ENCODE data around the gene CHMP2B.

CHMP2B gene, protein sequence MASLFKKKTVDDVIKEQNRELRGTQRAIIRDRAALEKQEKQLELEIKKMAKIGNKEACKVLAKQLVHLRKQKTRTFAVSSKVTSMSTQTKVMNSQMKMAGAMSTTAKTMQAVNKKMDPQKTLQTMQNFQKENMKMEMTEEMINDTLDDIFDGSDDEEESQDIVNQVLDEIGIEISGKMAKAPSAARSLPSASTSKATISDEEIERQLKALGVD

GRCh38 chr3:87227104-87227834, at the start of gene CHMP2B:
CHMP2B (plus strand) TSS chr3:87227309; CDS start chr3:87227523, 214 bp downstream.
- DNase-seq = peak; percentile 92

GRCh38 chr3:87179642-87180041, 47.5 kb upstream of the CHMP2B start:
- no peak for DNase-seq

- DNase-seq = no peak
Observed at GRCh38 chr3:87181551-87181950, 45.6 kb upstream of the CHMP2B start.

GRCh38 chr3:87182023-87182422, 45.1 kb upstream of the CHMP2B start:
- DNase-seq = no peak

- DNase-seq = no peak
Observed at GRCh38 chr3:87186608-87187159, 40.4 kb upstream of the CHMP2B start.

DNA sequence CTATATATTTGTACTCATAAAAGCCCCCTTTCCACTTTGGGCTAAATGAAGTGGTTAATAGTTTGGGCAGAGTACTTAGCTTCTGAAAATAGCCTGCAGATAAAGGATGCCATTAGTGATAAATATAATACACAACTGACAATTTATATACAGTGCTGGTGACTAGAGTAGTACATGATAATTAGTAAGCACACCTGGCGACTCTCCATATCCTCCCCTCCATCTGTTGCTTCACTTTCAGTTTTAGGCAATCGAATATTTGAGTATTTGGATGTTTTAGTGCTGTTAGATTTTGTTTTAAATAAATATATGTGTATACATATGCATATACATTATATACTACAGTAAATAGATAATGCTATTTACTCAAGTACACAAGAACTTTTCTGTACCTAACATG, 35.9 kb upstream of the CHMP2B start:
- no peak for DNase-seq

DNA sequence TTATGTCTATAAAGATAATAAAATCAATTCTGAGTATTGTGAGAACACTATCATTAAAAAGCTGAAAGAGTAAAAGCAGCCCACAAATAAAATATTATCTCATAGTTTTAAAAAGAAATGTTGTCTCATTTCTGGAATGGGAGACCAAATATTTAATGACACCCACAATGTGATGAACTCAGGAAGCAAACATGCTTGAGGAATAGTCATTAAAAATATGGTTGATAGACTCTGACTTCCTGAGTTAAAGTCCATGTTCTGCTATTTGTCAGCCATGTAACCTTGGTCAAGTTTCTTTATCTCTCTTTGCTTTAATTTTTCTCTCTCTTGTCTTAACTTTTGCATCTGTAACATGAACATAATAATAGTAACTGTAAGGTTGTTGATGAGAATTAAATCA, 35.5 kb upstream of the CHMP2B start:
- no peak for DNase-seq

DNA sequence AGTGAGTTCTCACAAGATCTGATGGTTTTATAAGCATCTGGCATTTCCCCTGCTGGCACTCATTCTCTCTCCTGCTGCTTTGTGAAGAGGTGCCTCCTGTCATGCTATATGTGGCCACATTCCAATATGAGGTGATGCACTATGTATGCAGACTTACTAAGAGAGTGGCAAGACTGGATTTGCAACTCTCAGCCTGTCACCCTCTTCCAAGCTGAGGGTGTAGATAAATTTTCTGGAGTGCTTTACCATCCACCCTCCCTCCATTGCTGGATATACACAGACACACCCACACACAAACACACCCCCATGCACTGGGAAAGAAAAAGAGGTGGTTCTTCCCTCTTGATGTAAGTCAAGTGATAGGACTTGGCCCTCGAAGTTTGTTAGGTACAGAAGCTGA, 30.2 kb upstream of the CHMP2B start:
- DNase-seq = no peak

DNA sequence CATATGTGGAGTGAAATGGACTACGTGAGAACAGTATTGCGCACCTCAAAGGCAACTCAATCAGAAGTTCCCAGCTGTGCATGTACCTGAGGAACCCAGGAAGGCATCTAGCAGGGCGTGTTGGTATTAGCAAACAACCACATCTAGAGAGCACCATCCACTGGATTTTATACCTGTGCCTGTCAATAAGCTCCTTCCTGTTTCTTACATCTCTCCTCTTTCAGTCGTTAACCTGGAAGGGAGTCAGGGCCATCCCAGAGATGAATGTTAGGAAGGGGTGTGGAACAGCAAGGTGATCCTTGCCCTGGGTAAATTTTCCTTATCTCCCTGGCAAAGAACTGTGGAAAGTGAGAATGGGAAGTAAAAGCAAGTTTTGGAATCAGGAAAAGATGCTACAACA, 29.6 kb upstream of the CHMP2B start:
- no peak for DNase-seq

- DNase-seq = no peak
Observed at GRCh38 chr3:87198774-87199173, 28.3 kb upstream of the CHMP2B start.

- no peak for DNase-seq
Observed at GRCh38 chr3:87199628-87200027, 27.5 kb upstream of the CHMP2B start.

DNA sequence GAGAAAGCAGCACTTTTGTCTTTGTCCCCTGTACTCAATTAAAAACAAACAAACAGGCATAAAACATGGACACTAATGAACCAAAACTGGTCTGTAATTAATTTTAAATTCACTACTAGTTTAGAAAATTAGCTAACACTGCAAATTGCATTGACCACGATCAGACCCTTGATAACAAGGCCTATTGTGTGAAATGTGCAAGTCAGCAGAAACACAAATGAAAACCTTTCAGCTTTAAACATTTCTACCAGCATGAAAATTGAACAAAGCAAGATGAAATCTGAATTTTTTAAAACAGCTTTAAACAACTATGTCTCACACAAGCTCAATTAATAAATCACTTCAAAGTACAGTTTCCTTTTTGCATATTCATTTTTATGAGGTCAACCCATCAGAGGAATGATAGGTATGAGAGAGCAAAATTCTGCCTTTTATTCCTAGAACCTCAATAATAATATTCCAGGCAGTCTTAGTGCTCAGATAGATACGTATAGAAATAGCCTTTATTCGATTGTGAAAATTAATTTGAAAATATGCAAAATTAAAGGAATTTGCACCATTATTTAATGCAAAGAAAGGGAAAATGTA, 27.0 kb upstream of the CHMP2B start:
- DNase-seq = no peak

DNA sequence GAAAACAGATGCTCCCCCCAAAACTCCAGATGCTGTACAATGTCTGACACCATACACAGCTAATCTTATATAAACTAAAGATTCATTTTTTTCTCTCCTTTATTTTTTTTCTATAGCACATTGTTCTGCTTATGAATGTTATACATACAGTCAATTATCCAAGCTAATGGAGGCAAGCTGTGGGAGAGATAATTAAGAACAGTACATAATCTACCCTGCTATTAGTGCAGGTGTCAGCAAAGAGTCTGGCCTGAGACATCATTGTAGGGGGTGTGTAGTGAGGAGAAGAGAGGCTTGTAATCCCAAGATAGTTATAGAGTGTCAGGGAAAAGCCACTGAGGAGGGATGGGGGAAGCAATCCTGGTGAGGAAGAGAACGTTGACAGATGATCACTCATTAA, 25.4 kb upstream of the CHMP2B start:
- DNase-seq = no peak

GRCh38 chr3:87203809-87204208, 23.3 kb upstream of the CHMP2B start:
- no peak for DNase-seq

- no peak for DNase-seq
Observed at GRCh38 chr3:87206070-87206469, 21.0 kb upstream of the CHMP2B start.

- DNase-seq = no peak
Observed at GRCh38 chr3:87206635-87207034, 20.5 kb upstream of the CHMP2B start.

DNA sequence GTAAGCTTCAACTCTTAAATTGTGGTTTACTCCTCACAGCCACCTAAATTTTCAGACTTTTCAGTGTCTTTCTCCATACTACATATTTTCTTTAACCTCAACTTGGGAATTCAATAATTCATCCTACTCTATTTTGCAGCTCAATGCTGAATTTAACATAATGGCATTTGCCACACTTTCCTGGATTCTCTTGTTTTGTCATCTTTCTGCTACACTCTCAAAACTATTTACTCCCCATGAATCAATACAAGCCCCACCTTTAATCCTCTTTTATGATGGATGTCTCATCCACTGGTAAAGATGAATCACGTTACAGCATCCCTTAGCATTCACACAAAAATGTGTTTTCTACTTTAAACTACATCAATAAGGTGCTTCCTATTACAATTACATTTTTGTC, 19.6 kb upstream of the CHMP2B start:
- no peak for DNase-seq

GRCh38 chr3:87209111-87209510, 18.0 kb upstream of the CHMP2B start:
- no peak for DNase-seq

DNA sequence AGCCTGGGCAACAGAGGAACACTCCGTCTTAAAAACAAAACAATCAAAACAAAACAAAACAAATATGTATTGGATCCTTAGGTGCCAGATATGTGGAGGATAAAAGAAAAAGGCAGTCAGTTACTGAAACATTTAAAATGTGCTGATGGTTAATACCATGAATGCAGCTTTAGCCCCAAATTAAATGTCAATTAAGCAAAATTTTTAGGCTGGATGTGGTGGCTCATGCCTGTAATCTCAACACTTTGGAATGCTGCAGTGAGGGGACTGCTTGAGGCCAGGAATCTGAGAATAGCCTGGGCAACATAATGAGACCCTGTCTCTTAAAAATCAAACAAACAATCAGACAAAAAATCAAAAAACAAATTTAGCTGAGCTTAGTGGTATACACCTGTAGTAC, 8.5 kb upstream of the CHMP2B start:
- DNase-seq = no peak

DNA sequence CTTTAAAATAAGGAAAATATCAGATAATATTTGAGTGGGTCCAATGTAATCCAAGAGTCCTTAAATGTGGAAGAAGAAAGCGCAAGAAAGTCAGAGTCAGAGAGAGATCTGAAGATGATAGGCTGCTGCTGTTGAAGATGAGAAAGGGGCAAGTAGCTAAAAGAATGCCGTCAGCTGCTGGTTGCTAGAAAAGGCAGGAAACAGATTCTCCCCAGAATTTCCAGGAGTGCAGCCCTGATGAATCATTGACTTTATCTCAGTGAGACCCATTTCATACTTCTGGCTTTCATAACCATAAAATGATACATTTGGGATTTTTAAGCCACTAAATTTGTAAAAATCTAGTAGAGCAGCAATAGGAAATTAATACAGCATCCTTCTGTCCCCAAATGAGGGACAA, 7.5 kb upstream of the CHMP2B start:
- no peak for DNase-seq

DNA sequence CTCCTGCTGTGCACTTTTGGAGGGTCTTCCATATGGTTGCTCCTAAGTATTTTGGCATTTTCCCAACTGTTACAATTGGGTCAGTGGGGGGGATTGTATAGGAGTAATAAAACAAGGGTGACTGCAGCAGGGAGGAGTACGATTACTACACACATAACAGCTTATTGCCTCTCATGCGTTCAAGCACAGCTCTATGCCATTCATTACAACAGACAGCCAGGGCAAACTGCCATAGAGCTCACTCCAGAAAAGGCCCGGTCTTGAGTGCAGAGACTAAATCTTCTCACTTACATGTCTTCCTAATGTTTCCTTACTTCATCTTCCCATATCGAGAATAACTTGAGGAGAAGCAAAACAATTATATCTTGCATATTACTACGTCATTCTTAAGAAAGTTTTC, 1.4 kb upstream of the CHMP2B start:
- DNase-seq = no peak

DNA sequence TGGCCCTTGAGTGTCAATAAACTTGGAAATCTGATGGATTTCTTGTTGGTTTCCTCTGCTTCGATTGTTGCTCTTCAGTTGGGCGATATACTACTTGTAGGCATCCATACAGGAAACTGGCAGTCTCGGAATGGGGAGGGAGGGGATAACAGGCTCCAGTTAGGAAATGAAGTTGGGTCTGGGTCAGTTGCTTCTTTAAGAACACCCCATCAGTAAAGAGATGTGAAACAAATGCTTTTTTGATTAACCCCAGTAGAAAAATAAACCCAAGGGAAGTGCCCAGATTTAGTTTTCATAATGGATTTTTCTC, 681 bp downstream of the CHMP2B start:
- DNase-seq = no peak

DNA sequence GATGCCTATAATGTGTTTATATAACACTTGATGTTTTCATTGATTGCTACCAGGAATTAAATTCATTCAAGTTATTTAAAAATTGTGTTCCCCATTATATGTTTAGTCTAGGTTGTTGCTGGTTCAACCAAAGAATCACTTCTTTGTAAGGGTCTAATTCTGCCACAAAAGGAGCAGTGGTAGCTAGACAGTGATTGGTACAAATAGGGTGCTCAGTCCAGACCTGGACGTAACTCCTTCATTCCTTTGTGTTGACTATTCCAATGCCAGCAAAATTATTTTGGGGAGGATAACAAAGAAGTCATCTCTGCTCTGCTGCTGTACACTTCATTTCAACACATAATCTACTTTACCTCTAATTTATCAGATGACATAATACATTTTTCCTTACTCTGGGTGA, 1.2 kb downstream of the CHMP2B start:
- DNase-seq = no peak

DNA sequence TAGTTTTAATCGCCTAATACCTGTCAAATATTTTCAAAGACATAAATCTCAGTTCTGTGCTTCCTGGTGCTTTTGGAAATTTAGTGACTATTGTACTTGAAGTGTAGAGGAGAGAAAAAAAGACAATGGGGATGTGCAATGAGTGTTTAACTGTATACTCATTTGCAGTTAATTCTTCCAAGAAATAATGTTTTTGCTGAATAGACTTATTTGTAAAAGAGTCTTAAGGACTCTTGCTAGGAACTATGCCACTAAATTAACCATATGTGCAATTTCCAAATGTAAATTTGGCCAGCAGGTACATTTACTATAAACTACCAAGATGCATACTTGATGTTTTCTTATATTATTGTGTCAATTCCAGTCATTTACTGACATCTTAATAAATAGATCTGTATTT, 2.0 kb downstream of the CHMP2B start:
- DNase-seq = no peak
